ENCODE measurements around the gene SIK2. TPM values are rescaled to one million over a fixed set of nuclear protein-coding genes. Genes with fewer than 3 reads are reported as not detected.

Gene SIK2
- polyA plus RNA-seq, 1 donor from 2014 or later: 9.0 TPM

- Histone ChIP-seq H3K27me3 (ENCODE audit: insufficient read depth, low read depth, low read length) (no peaks in the 10 kb centered on the region), H3K27ac (ENCODE audit: low read length) (peak overlapping the region; percentile 92), H3K36me3 (ENCODE audit: insufficient read depth, low read length) (no peaks in the 10 kb centered on the region), H3K9ac (ENCODE audit: low read length) (peak overlapping the region; percentile 84), H4K20me1 (ENCODE audit: insufficient read depth) (no peaks in the 10 kb centered on the region), H3F3A (ENCODE audit: insufficient read depth, low read length, poor library complexity, severe bottlenecking) (no peaks in the 10 kb centered on the region), H3K9me3 (ENCODE audit: low read length) (no peaks in the 10 kb centered on the region), H3K4me3 (ENCODE audit: low read length) (peak overlapping the region; percentile 96), H3K4me2 (ENCODE audit: low read length) (peak overlapping the region; percentile 69), H3K9me2 (ENCODE audit: insufficient read depth, low read length) (no peaks in the 10 kb centered on the region), H3K79me2 (replicated peaks; ENCODE audit: insufficient read depth, low read length) (peaks cover 37% of the 10 kb centered on the region), H2AFZ (ENCODE audit: low read depth, low read length) (peak overlapping the region; percentile 52)
- TF ChIP-seq EP300 (conservative IDR thresholded peaks at IDR 0.05; ENCODE audit: poor library complexity, severe bottlenecking) (no peak), EZH2 (IDR thresholded peaks at IDR 0.05; ENCODE audit: borderline replicate concordance, insufficient read depth, low read length, poor library complexity, severe bottlenecking) (no peak), RAD21 (conservative IDR thresholded peaks at IDR 0.05) (no peak), MXI1 (conservative IDR thresholded peaks at IDR 0.05; ENCODE audit: poor library complexity, severe bottlenecking) (no peak), POLR2AphosphoS5 (IDR thresholded peaks at IDR 0.05) (no peak), SMC3 (conservative IDR thresholded peaks at IDR 0.05; ENCODE audit: poor library complexity) (no peak), CTCF (IDR thresholded peaks at IDR 0.05; ENCODE audit: poor library complexity, severe bottlenecking) (no peak), TAF1 (IDR thresholded peaks at IDR 0.05; ENCODE audit: low read depth) (no peak)
- TF ChIP-seq, protein P1, sequence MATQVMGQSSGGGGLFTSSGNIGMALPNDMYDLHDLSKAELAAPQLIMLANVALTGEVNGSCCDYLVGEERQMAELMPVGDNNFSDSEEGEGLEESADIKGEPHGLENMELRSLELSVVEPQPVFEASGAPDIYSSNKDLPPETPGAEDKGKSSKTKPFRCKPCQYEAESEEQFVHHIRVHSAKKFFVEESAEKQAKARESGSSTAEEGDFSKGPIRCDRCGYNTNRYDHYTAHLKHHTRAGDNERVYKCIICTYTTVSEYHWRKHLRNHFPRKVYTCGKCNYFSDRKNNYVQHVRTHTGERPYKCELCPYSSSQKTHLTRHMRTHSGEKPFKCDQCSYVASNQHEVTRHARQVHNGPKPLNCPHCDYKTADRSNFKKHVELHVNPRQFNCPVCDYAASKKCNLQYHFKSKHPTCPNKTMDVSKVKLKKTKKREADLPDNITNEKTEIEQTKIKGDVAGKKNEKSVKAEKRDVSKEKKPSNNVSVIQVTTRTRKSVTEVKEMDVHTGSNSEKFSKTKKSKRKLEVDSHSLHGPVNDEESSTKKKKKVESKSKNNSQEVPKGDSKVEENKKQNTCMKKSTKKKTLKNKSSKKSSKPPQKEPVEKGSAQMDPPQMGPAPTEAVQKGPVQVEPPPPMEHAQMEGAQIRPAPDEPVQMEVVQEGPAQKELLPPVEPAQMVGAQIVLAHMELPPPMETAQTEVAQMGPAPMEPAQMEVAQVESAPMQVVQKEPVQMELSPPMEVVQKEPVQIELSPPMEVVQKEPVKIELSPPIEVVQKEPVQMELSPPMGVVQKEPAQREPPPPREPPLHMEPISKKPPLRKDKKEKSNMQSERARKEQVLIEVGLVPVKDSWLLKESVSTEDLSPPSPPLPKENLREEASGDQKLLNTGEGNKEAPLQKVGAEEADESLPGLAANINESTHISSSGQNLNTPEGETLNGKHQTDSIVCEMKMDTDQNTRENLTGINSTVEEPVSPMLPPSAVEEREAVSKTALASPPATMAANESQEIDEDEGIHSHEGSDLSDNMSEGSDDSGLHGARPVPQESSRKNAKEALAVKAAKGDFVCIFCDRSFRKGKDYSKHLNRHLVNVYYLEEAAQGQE (IDR thresholded peaks at IDR 0.05; ENCODE audit: borderline replicate concordance): no peak
Observed at GRCh38 chr11:111601636-111601978, 642 bp upstream of the SIK2 start.

DNA sequence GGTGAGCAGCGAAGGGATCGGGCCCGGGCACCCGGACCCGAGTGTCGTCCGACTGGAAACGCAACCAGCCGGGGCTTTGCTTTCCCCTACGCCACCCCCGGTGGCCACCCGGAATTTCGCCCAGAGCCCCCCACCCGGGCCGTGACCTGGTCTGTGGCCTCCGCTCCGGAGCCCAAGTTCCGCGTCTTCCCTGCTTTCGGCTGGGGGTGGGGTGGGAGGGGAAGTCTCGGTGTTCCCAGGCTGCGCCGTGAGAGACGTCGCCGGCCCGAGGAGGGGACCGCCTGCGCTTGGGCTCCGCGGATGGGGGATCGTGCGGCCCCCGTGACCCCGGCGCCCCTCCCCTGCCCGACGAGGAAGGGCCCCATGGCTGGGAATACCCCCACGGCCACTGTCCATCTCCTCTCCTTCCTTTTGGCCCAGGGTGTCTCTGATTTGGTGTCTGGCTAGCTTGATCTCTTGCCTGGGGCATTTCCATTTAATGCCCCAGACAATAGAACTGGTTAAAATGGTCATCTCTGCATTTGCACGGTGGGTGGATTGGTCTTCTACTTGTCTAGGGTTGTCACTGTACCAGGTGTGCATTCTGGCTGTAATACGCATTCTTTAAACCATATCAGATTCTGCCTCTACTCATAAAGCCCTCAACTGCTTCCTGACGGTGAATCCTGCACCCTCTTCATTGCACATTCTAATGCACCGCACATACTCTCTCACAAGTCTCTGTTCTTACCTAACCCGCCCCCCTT, 789 bp downstream of the SIK2 start:
- Histone ChIP-seq H3F3A (ENCODE audit: insufficient read depth, low read length, poor library complexity, severe bottlenecking) (no peaks in the 10 kb centered on the region), H3K27me3 (ENCODE audit: insufficient read depth, low read depth, low read length) (no peaks in the 10 kb centered on the region), H3K27ac (ENCODE audit: low read length) (peak overlapping the region; percentile 96), H3K4me3 (ENCODE audit: low read length) (peak overlapping the region; percentile 96), H2AFZ (ENCODE audit: low read depth, low read length) (peak overlapping the region; percentile 76), H3K9me2 (ENCODE audit: insufficient read depth, low read length) (no peaks in the 10 kb centered on the region), H3K36me3 (ENCODE audit: insufficient read depth, low read length) (no peaks in the 10 kb centered on the region), H3K9ac (ENCODE audit: low read length) (peak overlapping the region; percentile 97), H3K4me2 (ENCODE audit: low read length) (peak overlapping the region; percentile 42), H4K20me1 (ENCODE audit: insufficient read depth) (no peaks in the 10 kb centered on the region), H3K79me2 (replicated peaks; ENCODE audit: insufficient read depth, low read length) (peaks cover 51% of the 10 kb centered on the region), H3K9me3 (ENCODE audit: low read length) (no peaks in the 10 kb centered on the region)
- TF ChIP-seq TAF1 (IDR thresholded peaks at IDR 0.05; ENCODE audit: low read depth) (no peak), POLR2AphosphoS5 (IDR thresholded peaks at IDR 0.05) (peak; percentile 50)

All from neural cell (in vitro differentiated cells).